Stimulated activated CD4-positive, alpha-beta T cell treated with anti-CD3 and anti-CD28 coated beads, Interleukin-15, amount 100 ng/mL, for 48 hours (primary cell): ENCODE results near the gene NOSIP.

Source experiments
- DNase-seq, 2 donors: peaks; one replicate each; pipeline ENCODE4 v3.0.0-alpha.2; 2020; ENCODE audit warnings: low read depth in 2 of 2

The NOSIP gene

GRCh38 chr19:49594993-49595818 is 14.8 kb upstream of the NOSIP start:
- no peak for DNase-seq

GRCh38 chr19:49594157-49594992 is 14.0 kb upstream of the NOSIP start:
- no peak for DNase-seq

- DNase-seq, result peak; percentile 89 to 95
Observed at GRCh38 chr19:49593233-49594113, 13.1 kb upstream of the NOSIP start.

- no peak for DNase-seq
Observed at GRCh38 chr19:49592486-49593232, 12.3 kb upstream of the NOSIP start.

- peak in 1 of 2 donors; percentile 38 for DNase-seq
Observed at GRCh38 chr19:49591731-49592485, 11.6 kb upstream of the NOSIP start.

- peak; percentile 49 for DNase-seq
Observed at GRCh38 chr19:49590971-49591730, 10.8 kb upstream of the NOSIP start, which contains the start of gene PRR12. Gene PRR12 (plus strand): TSS chr19:49591182. CDS start chr19:49591655, 473 bp downstream.

- peak; percentile 92 to 93 for DNase-seq
Observed at GRCh38 chr19:49590071-49590970, 10.0 kb upstream of the NOSIP start.

GRCh38 chr19:49589502-49589905 is 9.1 kb upstream of the NOSIP start:
- no peak for DNase-seq

GRCh38 chr19:49588365-49589122 is 8.2 kb upstream of the NOSIP start:
- DNase-seq, result peak in 1 of 2 donors; percentile 47

GRCh38 chr19:49587227-49587626 is 6.9 kb upstream of the NOSIP start:
- DNase-seq, result no peak

- DNase-seq, result no peak
Observed at GRCh38 chr19:49585023-49585422, 4.7 kb upstream of the NOSIP start.

GRCh38 chr19:49583239-49583638 is 2.9 kb upstream of the NOSIP start:
- DNase-seq, result no peak

- DNase-seq, result no peak
Observed at GRCh38 chr19:49581007-49581508, 702 bp upstream of the NOSIP start, which contains the start of gene PRRG2. Gene PRRG2 (plus strand): TSS chr19:49581316. CDS start chr19:49583220, 1,904 bp downstream.

- no peak for DNase-seq
Observed at GRCh38 chr19:49579947-49580263, 451 bp downstream of the NOSIP start.

GRCh38 chr19:49579193-49579592 is 1.2 kb downstream of the NOSIP start:
- no peak for DNase-seq

- DNase-seq, result no peak
Observed at GRCh38 chr19:49574206-49574755, 6.1 kb downstream of the NOSIP start.

GRCh38 chr19:49573425-49573824 is 6.9 kb downstream of the NOSIP start:
- DNase-seq, result no peak
